Astrocyte (in vitro differentiated cells and primary cell): ENCODE measurements around the gene HOXB1. TPM values are rescaled to one million over a fixed set of nuclear protein-coding genes. Genes with fewer than 3 reads are reported as not detected.

Source experiments
- DNase-seq: peaks from one replicate; pipeline ENCODE4 v3.0.0-alpha.2; 2010; ENCODE audit warnings: low read depth
- FAIRE-seq: peaks from 2 replicates; lab custom pipeline; 2011; peaks lifted over from hg19 to GRCh38; lab: Jason Lieb, UNC
- H2AFZ ChIP-seq: 2 replicates; pipeline ENCODE4 v1.6.0; 2012; ENCODE audit warnings: low read depth, low read length, inconsistent platforms
- H3K27ac ChIP-seq: 2 replicates; pipeline ENCODE4 v1.5.1; 2011; ENCODE audit warnings: low read depth, low read length, inconsistent platforms
- H3K27me3 ChIP-seq: 2 replicates; pipeline ENCODE4 v1.6.0; 2011; ENCODE audit warnings: low read length, inconsistent platforms; ENCODE audit not compliant: insufficient read depth
- H3K36me3 ChIP-seq: 2 replicates; pipeline ENCODE4 v1.5.1; 2011; ENCODE audit warnings: low read length, inconsistent platforms; ENCODE audit not compliant: insufficient read depth
- H3K4me1 ChIP-seq: 2 replicates; pipeline ENCODE4 v1.5.1; 2011; ENCODE audit warnings: low read length, inconsistent platforms; ENCODE audit not compliant: insufficient read depth
- H3K4me2 ChIP-seq: 2 replicates; pipeline ENCODE4 v1.6.0; 2012; ENCODE audit warnings: low read length, inconsistent platforms
- H3K4me3 ChIP-seq: 2 replicates; pipeline ENCODE4 v1.5.1; 2011; ENCODE audit warnings: low read depth, mild to moderate bottlenecking, low read length, inconsistent platforms; ENCODE audit not compliant: insufficient read depth
- H3K79me2 ChIP-seq: 2 replicates; pipeline ENCODE4 v1.6.0; 2012; ENCODE audit warnings: mild to moderate bottlenecking, low read length, inconsistent platforms; ENCODE audit not compliant: insufficient read depth
- H3K9ac ChIP-seq: 2 replicates; pipeline ENCODE4 v1.6.0; 2012; ENCODE audit warnings: mild to moderate bottlenecking, low read length, inconsistent platforms
- H3K9me3 ChIP-seq: 2 replicates; pipeline ENCODE4 v1.5.1; 2012; ENCODE audit warnings: low read depth, mild to moderate bottlenecking, low read length, inconsistent platforms; ENCODE audit not compliant: insufficient read depth
- H4K20me1 ChIP-seq: 2 replicates; pipeline ENCODE4 v1.6.0; 2012; ENCODE audit warnings: low read length, inconsistent platforms; ENCODE audit not compliant: insufficient read depth
- H3K27ac Mint-ChIP-seq: one replicate; pipeline ENCODE4 v1.8.0; 2021; ENCODE audit warnings: mild to moderate bottlenecking, mixed read lengths; ENCODE audit not compliant: unreplicated experiment
- H3K27me3 Mint-ChIP-seq: one replicate; pipeline ENCODE4 v1.8.0; 2021; ENCODE audit warnings: low read depth, mixed read lengths; ENCODE audit not compliant: unreplicated experiment
- H3K36me3 Mint-ChIP-seq: one replicate; pipeline ENCODE4 v1.8.0; 2021; ENCODE audit warnings: low read depth, mixed read lengths; ENCODE audit not compliant: unreplicated experiment
- H3K4me1 Mint-ChIP-seq: one replicate; pipeline ENCODE4 v1.8.0; 2021; ENCODE audit warnings: low read depth, mixed read lengths; ENCODE audit not compliant: unreplicated experiment
- H3K4me3 Mint-ChIP-seq: one replicate; pipeline ENCODE4 v1.8.0; 2021; ENCODE audit warnings: mild to moderate bottlenecking, moderate library complexity, mixed read lengths; ENCODE audit not compliant: unreplicated experiment
- H3K9me3 Mint-ChIP-seq: one replicate; pipeline ENCODE4 v1.8.0; 2021; ENCODE audit warnings: mild to moderate bottlenecking, mixed read lengths; ENCODE audit not compliant: unreplicated experiment
- CTCF ChIP-seq: IDR thresholded peaks from 2 replicates; pipeline ENCODE4 v1.5.1; 2011; ENCODE audit warnings: low read depth, mild to moderate bottlenecking, inconsistent platforms, low read length, moderate library complexity; ENCODE audit not compliant: insufficient read depth
- EZH2 ChIP-seq: IDR thresholded peaks from 2 replicates; pipeline ENCODE4 v1.6.1; 2012; ENCODE audit warnings: mild to moderate bottlenecking, low read length, inconsistent platforms; ENCODE audit not compliant: insufficient read depth
- total RNA-seq: library from RNA; stranded (reverse); gene quantifications from 2 replicates; pipeline ENCODE4 v1.2.1, GENCODE V29; 2021

Gene HOXB1
- total RNA-seq, 1 donor from 2014 or later: not detected

- no peaks in the 10 kb centered on the region for H3K36me3 Mint-ChIP-seq
- TF ChIP-seq EZH2 (no peak), CTCF (no peak)
- Histone ChIP-seq H4K20me1 (no peaks in the 10 kb centered on the region), H2AFZ (no peak overlapping the region), H3K36me3 (no peaks in the 10 kb centered on the region), H3K27me3 (no peaks in the 10 kb centered on the region), H3K9me3 (no peaks in the 10 kb centered on the region), H3K4me1 (peaks cover 38% of the 10 kb centered on the region), H3K27ac (no peak overlapping the region), H3K79me2 (no peaks in the 10 kb centered on the region), H3K4me3 (no peak overlapping the region), H3K9ac (no peak overlapping the region), H3K4me2 (no peak overlapping the region)
- peaks cover 24% of the 10 kb centered on the region for H3K4me1 Mint-ChIP-seq
- H3K9me3 Mint-ChIP-seq: peaks cover 3% of the 10 kb centered on the region
- no peak overlapping the region for H3K27ac Mint-ChIP-seq
- FAIRE-seq (peak; percentile 55), DNase-seq (peak; percentile 77)
- no peak overlapping the region for H3K4me3 Mint-ChIP-seq
- peaks cover 44% of the 10 kb centered on the region for H3K27me3 Mint-ChIP-seq
Measured at GRCh38 chr17:48497103-48497502, 33.7 kb downstream of the HOXB1 start.

DNA sequence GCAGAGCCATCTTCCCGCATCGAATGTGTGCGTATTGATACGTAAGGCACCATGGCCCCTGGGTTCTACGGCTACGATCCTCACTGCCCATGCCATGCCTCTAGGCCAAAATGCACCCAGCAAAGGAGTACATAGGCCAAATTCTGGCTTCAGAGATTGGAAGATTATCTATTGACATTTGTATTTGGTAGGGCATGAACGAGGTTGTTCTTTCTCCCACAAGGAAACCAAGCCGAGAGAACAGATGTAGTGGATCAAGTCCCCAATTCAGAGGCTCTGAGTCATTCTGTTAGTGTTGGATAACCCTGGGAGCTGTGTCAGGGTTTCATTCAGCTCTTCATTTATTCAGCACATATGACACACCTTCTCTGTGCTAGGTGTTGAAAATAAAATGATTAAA is 36.5 kb downstream of the HOXB1 start:
- TF ChIP-seq EZH2 (no peak), CTCF (no peak)
- no peaks in the 10 kb centered on the region for H4K20me1 ChIP-seq
- H3K9me3 ChIP-seq: no peaks in the 10 kb centered on the region
- H3K9ac ChIP-seq: peak overlapping the region; percentile 19
- Mint-ChIP-seq H3K27me3 (peaks cover 44% of the 10 kb centered on the region), H3K9me3 (peaks cover 3% of the 10 kb centered on the region), H3K36me3 (no peaks in the 10 kb centered on the region), H3K27ac (no peak overlapping the region), H3K4me3 (no peak overlapping the region), H3K4me1 (peaks cover 14% of the 10 kb centered on the region)
- H3K4me2 ChIP-seq: peak overlapping the region; percentile 61
- H3K36me3 ChIP-seq: no peaks in the 10 kb centered on the region
- peaks cover 29% of the 10 kb centered on the region for H3K4me1 ChIP-seq
- H3K79me2 ChIP-seq: no peaks in the 10 kb centered on the region
- H3K27me3 ChIP-seq: no peaks in the 10 kb centered on the region
- H3K27ac ChIP-seq: peak overlapping the region; percentile 66
- FAIRE-seq (peak; percentile 94), DNase-seq (peak; percentile 87)
- H3K4me3 ChIP-seq: no peak overlapping the region
- H2AFZ ChIP-seq: no peak overlapping the region

DNA sequence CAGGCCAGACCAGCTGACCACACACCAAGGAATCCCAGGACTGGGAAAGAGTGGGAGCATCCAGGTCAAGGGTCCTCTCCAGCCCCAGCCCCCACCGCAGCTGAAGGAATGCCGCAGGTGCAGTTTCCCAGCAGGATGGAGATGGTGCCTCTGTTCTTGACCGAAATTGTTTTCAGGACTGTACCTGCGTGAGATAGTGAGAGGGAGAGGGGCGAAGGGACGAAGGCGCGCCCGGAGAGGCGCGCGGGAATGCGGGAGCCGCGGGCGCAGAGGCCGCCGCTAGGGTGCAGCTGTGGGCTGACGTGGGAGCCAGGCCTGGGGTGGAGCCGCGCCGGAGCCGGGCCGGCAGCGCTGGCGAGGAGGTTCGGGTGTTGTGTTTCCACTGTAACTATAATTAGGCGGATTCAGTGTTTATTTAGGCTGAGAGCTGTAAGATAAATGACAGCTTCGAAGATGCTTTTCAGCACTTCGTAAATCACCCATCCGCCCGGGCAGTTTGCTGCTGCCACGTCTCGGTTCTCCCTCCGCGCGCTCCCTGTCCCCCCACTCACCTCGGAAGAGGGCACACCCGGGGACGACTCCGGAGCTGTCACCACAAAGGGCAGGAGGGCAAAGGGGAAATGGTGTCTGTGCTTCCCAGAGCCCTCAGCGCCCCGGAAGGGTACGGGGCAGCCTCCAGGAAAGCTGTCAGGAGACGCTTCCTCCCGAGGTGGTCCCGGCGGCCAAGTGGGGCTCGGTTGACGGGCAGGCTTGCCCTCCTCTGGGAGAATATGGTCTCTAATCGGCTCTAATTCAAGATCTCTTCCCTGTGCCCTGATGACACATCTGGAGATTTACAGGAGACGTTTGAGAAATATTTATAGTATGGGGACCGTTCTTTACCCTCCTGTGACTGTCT is 38.2 kb downstream of the HOXB1 start:
- Mint-ChIP-seq H3K4me1 (peaks cover 12% of the 10 kb centered on the region), H3K36me3 (no peaks in the 10 kb centered on the region), H3K9me3 (no peaks in the 10 kb centered on the region), H3K4me3 (no peak overlapping the region), H3K27me3 (peaks cover 39% of the 10 kb centered on the region), H3K27ac (no peak overlapping the region)
- no peaks in the 10 kb centered on the region for H3K9me3 ChIP-seq
- no peaks in the 10 kb centered on the region for H3K36me3 ChIP-seq
- no peaks in the 10 kb centered on the region for H3K27me3 ChIP-seq
- H4K20me1 ChIP-seq: no peaks in the 10 kb centered on the region
- H3K4me2 ChIP-seq: peak overlapping the region; percentile 83
- H3K4me1 ChIP-seq: peaks cover 29% of the 10 kb centered on the region
- no peak for FAIRE-seq
- TF ChIP-seq CTCF (peak; percentile 62), EZH2 (no peak)
- peak overlapping the region; percentile 85 for H2AFZ ChIP-seq
- H3K9ac ChIP-seq: peak overlapping the region; percentile 77
- DNase-seq: peak; percentile 74
- H3K79me2 ChIP-seq: no peaks in the 10 kb centered on the region
- peak overlapping the region; percentile 40 for H3K4me3 ChIP-seq
- peak overlapping the region; percentile 52 for H3K27ac ChIP-seq
